Stimulated activated effector memory CD8-positive, alpha-beta T cell treated with anti-CD3 and anti-CD28 coated beads, Interleukin-12 subunit alpha, Interleukin-12 subunit beta, amount 100 ng/mL, for 72 hours (primary cell): ENCODE measurements around the gene GRIP1.
A peak's percentile ranks its signal among the peaks of the same experiment; 100 is the strongest.

Experiments
- ATAC-seq: fragments of 150-1000 bp; cut with Tn5 transposase; 2 replicates; pipeline ENCODE4 v1.10.0; 2021
- DNase-seq, 2 donors: peaks; one replicate each; pipeline ENCODE4 v3.0.0; 2021 to 2022; ENCODE audit warnings: low spot score in 2 of 2
- H3K27ac Mint-ChIP-seq: one replicate; pipeline ENCODE4 v1.8.0; 2022; ENCODE audit warnings: mild to moderate bottlenecking, mixed read lengths
- H3K36me3 Mint-ChIP-seq: one replicate; pipeline ENCODE4 v1.8.0; 2022; ENCODE audit warnings: mild to moderate bottlenecking, mixed read lengths
- H3K4me1 Mint-ChIP-seq: one replicate; pipeline ENCODE4 v1.8.0; 2022; ENCODE audit warnings: mixed read lengths
- H3K4me3 Mint-ChIP-seq: one replicate; pipeline ENCODE4 v1.8.0; 2022; ENCODE audit warnings: mild to moderate bottlenecking, mixed read lengths
- H3K9me3 Mint-ChIP-seq: one replicate; pipeline ENCODE4 v1.8.0; 2022; ENCODE audit warnings: mixed read lengths

Gene GRIP1

GRCh38 chr12:66365718-66366490, 313.0 kb downstream of the GRIP1 start:
- Mint-ChIP-seq H3K4me3 (no peak overlapping the region), H3K4me1 (no peaks in the 10 kb centered on the region), H3K27ac (no peak overlapping the region), H3K9me3 (no peaks in the 10 kb centered on the region), H3K36me3 (peaks cover 6% of the 10 kb centered on the region)
- no peak for DNase-seq
- no peak for ATAC-seq

- Mint-ChIP-seq H3K27ac (no peak overlapping the region), H3K4me3 (no peak overlapping the region), H3K9me3 (no peaks in the 10 kb centered on the region), H3K4me1 (no peaks in the 10 kb centered on the region), H3K36me3 (peaks cover 6% of the 10 kb centered on the region)
- DNase-seq, result no peak
- ATAC-seq, result no peak
Measured at GRCh38 chr12:66361703-66362102, 317.2 kb downstream of the GRIP1 start.

GRCh38 chr12:66359300-66359699, 319.6 kb downstream of the GRIP1 start:
- Mint-ChIP-seq H3K27ac (no peak overlapping the region), H3K9me3 (no peaks in the 10 kb centered on the region), H3K36me3 (peaks cover 6% of the 10 kb centered on the region), H3K4me1 (no peaks in the 10 kb centered on the region), H3K4me3 (no peak overlapping the region)
- ATAC-seq, result no peak
- no peak for DNase-seq

GRCh38 chr12:66354291-66354690, 324.6 kb downstream of the GRIP1 start:
- peak overlapping the region; percentile 58 for H3K27ac Mint-ChIP-seq
- DNase-seq (no peak), ATAC-seq (no peak)

GRCh38 chr12:66352899-66353298, 326.0 kb downstream of the GRIP1 start:
- Mint-ChIP-seq H3K27ac (no peak overlapping the region), H3K4me3 (no peak overlapping the region), H3K9me3 (no peaks in the 10 kb centered on the region), H3K4me1 (no peaks in the 10 kb centered on the region), H3K36me3 (peaks cover 31% of the 10 kb centered on the region)
- no peak for ATAC-seq
- no peak for DNase-seq

More at GRCh38 chr12:66354291-66354690, 324.6 kb downstream of the GRIP1 start:
- no peak overlapping the region for H3K4me3 Mint-ChIP-seq
- no peaks in the 10 kb centered on the region for H3K4me1 Mint-ChIP-seq
- H3K36me3 Mint-ChIP-seq, result peaks cover 28% of the 10 kb centered on the region
- H3K9me3 Mint-ChIP-seq, result no peaks in the 10 kb centered on the region

- H3K4me1 Mint-ChIP-seq, result no peaks in the 10 kb centered on the region
- H3K27ac Mint-ChIP-seq, result no peak overlapping the region
- H3K9me3 Mint-ChIP-seq, result no peaks in the 10 kb centered on the region
- DNase-seq (no peak), ATAC-seq (no peak)
- peaks cover 38% of the 10 kb centered on the region for H3K36me3 Mint-ChIP-seq
- no peak overlapping the region for H3K4me3 Mint-ChIP-seq
Measured at GRCh38 chr12:66352197-66352596, 326.7 kb downstream of the GRIP1 start.

GRCh38 chr12:66351301-66351700, 327.6 kb downstream of the GRIP1 start:
- no peak for DNase-seq
- Mint-ChIP-seq H3K9me3 (no peaks in the 10 kb centered on the region), H3K27ac (no peak overlapping the region), H3K4me3 (no peak overlapping the region), H3K36me3 (peaks cover 45% of the 10 kb centered on the region), H3K4me1 (no peaks in the 10 kb centered on the region)
- no peak for ATAC-seq

GRCh38 chr12:66345956-66346355, 332.9 kb downstream of the GRIP1 start:
- H3K4me1 Mint-ChIP-seq, result peaks cover 21% of the 10 kb centered on the region
- peaks cover 7% of the 10 kb centered on the region for H3K9me3 Mint-ChIP-seq
- H3K27ac Mint-ChIP-seq, result peak overlapping the region; percentile 17
- H3K36me3 Mint-ChIP-seq, result peaks cover 45% of the 10 kb centered on the region
- DNase-seq, result no peak
- no peak for ATAC-seq
- no peak overlapping the region for H3K4me3 Mint-ChIP-seq

GRCh38 chr12:66345212-66345611, 333.7 kb downstream of the GRIP1 start:
- Mint-ChIP-seq H3K36me3 (peaks cover 37% of the 10 kb centered on the region), H3K4me3 (no peak overlapping the region), H3K9me3 (peaks cover 7% of the 10 kb centered on the region), H3K27ac (peak overlapping the region; percentile 43), H3K4me1 (peaks cover 21% of the 10 kb centered on the region)
- DNase-seq, result no peak
- no peak for ATAC-seq

- no peak overlapping the region for H3K4me3 Mint-ChIP-seq
- no peak overlapping the region for H3K27ac Mint-ChIP-seq
- peaks cover 20% of the 10 kb centered on the region for H3K4me1 Mint-ChIP-seq
- DNase-seq (no peak), ATAC-seq (no peak)
- peaks cover 13% of the 10 kb centered on the region for H3K36me3 Mint-ChIP-seq
- H3K9me3 Mint-ChIP-seq, result peaks cover 9% of the 10 kb centered on the region
Measured at GRCh38 chr12:66341126-66341525, 337.8 kb downstream of the GRIP1 start.

- H3K9me3 Mint-ChIP-seq, result peaks cover 9% of the 10 kb centered on the region
- H3K27ac Mint-ChIP-seq, result no peak overlapping the region
- no peak overlapping the region for H3K4me3 Mint-ChIP-seq
- ATAC-seq, result no peak
- H3K4me1 Mint-ChIP-seq, result peaks cover 14% of the 10 kb centered on the region
- peaks cover 10% of the 10 kb centered on the region for H3K36me3 Mint-ChIP-seq
- DNase-seq, result no peak
Measured at GRCh38 chr12:66340131-66340530, 338.7 kb downstream of the GRIP1 start.

- H3K36me3 Mint-ChIP-seq, result peaks cover 9% of the 10 kb centered on the region
- H3K4me3 Mint-ChIP-seq, result no peak overlapping the region
- ATAC-seq, result no peak
- peaks cover 6% of the 10 kb centered on the region for H3K4me1 Mint-ChIP-seq
- DNase-seq, result no peak
- no peak overlapping the region for H3K27ac Mint-ChIP-seq
- peaks cover 9% of the 10 kb centered on the region for H3K9me3 Mint-ChIP-seq
Measured at GRCh38 chr12:66337381-66338010, 341.4 kb downstream of the GRIP1 start.

- Mint-ChIP-seq H3K36me3 (peaks cover 26% of the 10 kb centered on the region), H3K27ac (no peak overlapping the region), H3K9me3 (peaks cover 2% of the 10 kb centered on the region), H3K4me1 (peaks cover 18% of the 10 kb centered on the region), H3K4me3 (no peak overlapping the region)
- no peak for ATAC-seq
- no peak for DNase-seq
Measured at GRCh38 chr12:66335746-66336145, 343.1 kb downstream of the GRIP1 start.

GRCh38 chr12:66331814-66332213, 347.1 kb downstream of the GRIP1 start:
- peak overlapping the region; percentile 5 for H3K27ac Mint-ChIP-seq
- no peak overlapping the region for H3K4me3 Mint-ChIP-seq
- H3K4me1 Mint-ChIP-seq, result peaks cover 34% of the 10 kb centered on the region
- DNase-seq (no peak), ATAC-seq (peak; percentile 49)
- H3K9me3 Mint-ChIP-seq, result no peaks in the 10 kb centered on the region
- H3K36me3 Mint-ChIP-seq, result peaks cover 43% of the 10 kb centered on the region

- ATAC-seq, result no peak
- DNase-seq, result no peak
- H3K9me3 Mint-ChIP-seq, result no peaks in the 10 kb centered on the region
- H3K27ac Mint-ChIP-seq, result no peak overlapping the region
- peaks cover 51% of the 10 kb centered on the region for H3K36me3 Mint-ChIP-seq
- no peak overlapping the region for H3K4me3 Mint-ChIP-seq
- peaks cover 34% of the 10 kb centered on the region for H3K4me1 Mint-ChIP-seq
Measured at GRCh38 chr12:66331016-66331415, 347.9 kb downstream of the GRIP1 start.

- H3K9me3 Mint-ChIP-seq, result no peaks in the 10 kb centered on the region
- no peak for DNase-seq
- ATAC-seq, result no peak
- H3K4me1 Mint-ChIP-seq, result peaks cover 34% of the 10 kb centered on the region
- H3K36me3 Mint-ChIP-seq, result peaks cover 61% of the 10 kb centered on the region
- no peak overlapping the region for H3K4me3 Mint-ChIP-seq
- H3K27ac Mint-ChIP-seq, result no peak overlapping the region
Measured at GRCh38 chr12:66329941-66330340, 348.9 kb downstream of the GRIP1 start.
